NCI-H82 (cell line): ENCODE data around the gene KRTCAP3.

Source experiments
- DNase-seq: peaks from one replicate; lab custom pipeline; 2025; lab: John Stamatoyannopoulos, UW

The KRTCAP3 gene

DNA sequence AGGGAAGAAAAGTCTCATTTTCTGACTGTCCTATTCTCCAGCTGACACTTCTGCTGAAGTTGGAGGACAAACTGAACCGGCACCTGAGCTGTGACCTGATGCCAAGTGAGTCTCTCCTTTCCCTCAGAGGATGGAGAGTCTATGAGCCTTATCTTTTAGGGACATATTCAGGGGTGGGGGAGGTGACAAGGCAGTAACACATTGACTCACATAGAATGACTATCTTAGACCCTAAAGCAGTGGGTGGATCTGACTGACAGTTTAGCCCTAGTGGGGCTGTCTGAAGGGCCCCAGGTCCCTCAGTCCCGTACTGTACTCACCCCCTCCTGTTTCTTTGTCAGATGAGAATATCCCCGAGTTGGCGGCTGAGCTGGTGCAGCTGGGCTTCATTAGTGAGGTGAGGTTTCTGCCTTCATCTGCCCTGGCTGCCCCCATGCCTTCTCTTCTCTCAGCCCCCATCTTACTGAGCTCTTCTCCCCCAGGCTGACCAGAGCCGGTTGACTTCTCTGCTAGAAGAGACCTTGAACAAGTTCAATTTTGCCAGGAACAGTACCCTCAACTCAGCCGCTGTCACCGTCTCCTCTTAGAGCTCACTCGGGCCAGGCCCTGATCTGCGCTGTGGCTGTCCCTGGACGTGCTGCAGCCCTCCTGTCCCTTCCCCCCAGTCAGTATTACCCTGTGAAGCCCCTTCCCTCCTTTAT is 805 bp upstream of the KRTCAP3 start:
- no peak for DNase-seq

DNA sequence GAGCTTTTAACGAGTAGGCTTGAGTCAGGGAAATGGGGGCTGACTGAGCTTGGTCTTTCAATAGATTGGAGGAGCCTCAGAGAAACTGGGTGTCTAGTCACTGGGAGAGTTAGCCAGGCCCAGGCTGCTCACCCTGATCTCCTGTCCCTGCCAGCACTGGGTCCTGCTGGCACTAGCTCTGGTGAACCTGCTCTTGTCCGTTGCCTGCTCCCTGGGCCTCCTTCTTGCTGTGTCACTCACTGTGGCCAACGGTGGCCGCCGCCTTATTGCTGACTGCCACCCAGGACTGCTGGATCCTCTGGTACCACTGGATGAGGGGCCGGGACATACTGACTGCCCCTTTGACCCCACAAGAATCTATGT is 720 bp downstream of the KRTCAP3 start:
- no peak for DNase-seq

GRCh38 chr2:27445155-27445554 is 3.0 kb downstream of the KRTCAP3 start:
- DNase-seq, result no peak

DNA sequence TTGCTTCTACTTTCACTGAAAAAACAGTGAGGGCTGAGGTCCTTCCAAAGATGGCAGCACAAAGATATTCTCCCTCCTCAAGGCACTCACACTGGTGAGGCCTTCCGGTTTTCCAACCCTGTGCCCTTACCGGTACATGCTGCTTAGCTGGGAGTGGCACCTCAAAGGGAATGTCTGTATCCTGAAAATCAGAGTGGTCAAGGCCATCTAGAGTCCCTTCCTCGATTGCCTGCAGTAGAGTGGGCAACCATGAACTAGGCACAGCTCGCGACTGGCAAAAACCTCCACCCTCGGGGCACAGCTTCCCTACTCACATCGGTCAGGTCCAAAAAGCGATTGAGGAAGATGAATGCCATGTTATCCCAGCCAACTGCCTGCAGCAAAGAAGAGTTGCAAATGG is 3.4 kb downstream of the KRTCAP3 start:
- no peak for DNase-seq

DNA sequence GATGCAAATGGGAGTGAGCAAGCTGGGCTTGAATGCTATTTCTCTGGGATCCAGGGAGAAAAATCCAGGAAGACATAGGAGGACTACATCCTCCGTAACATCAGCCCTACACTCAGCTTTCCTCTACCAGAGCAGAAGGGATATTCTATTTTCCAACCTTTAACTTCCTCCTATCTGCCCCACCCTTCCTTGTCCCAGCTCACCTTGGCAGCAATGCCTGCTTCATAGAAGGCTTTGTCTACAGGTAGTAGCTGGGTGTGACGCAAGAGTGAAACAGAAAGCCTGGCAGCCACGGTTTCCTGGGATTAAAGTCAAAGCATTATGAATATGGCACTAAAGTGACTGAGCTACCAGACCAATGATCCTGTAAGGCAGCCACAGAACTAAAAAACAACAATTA is 3.9 kb downstream of the KRTCAP3 start:
- no peak for DNase-seq

GRCh38 chr2:27448381-27448780 is 6.2 kb downstream of the KRTCAP3 start:
- no peak for DNase-seq

- DNase-seq, result peak; percentile 81
Observed at GRCh38 chr2:27451095-27451494, 8.9 kb downstream of the KRTCAP3 start.

GRCh38 chr2:27453968-27454367 is 11.8 kb downstream of the KRTCAP3 start:
- no peak for DNase-seq

DNA sequence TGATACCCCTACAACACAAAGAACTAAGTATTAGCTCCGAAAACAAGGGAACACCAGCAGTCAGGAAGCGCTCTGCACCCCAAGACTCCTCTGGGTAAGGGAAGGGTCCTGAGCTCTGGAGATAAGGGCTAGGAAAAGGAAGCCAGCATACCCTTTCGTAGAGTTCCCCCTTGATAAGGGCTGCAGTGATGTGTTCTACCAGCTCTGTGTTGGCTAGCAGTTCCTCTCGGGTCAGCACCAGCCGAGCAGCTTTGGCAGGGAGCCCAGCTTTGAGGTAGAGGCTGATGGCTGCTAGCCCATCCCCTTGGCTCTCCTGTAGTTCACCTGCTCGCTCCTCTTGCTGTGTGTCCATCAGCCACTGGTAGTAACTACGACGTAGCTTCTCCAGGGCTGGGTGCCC is 18.9 kb downstream of the KRTCAP3 start:
- DNase-seq, result no peak

GRCh38 chr2:27464443-27464842 is 22.3 kb downstream of the KRTCAP3 start:
- DNase-seq, result no peak

DNA sequence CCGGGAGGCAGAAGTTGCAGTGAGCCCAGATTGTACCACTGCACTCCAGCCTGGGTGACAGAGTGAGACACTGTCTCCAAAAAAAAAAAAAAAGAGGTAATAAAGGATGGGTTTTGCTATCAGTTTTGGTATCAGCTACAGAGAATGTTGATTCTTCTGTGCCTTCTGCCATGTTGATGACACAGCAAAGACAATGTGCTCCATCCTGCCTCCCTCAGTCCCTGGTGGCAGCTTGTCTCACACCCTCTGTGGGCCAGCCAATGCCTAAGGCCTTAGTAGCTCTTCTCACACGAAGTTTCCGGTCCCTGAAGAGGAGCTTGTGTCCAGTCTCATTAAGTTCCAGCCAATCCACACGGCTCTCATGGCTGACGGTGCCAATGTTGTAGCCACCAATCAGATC is 29.8 kb downstream of the KRTCAP3 start:
- no peak for DNase-seq

DNA sequence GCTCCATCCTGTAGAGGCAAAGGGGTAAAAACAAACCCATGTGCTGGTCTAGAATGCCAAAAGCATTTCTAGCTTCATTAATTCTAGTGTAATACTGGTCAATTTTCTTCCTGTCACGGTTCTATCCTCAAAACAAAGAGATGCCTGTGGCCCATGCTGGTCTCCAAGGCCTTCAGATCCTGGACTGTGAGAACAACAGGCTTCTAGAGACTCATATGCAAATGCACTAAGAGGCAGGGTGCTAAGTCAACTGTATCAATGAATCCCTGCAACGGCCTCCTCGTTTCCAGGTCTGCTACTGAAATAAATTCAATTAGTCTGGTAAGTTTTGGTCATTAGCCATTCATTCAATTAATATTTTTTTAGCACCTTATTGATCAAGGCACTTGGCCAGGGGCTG is 43.3 kb downstream of the KRTCAP3 start:
- DNase-seq, result no peak

DNA sequence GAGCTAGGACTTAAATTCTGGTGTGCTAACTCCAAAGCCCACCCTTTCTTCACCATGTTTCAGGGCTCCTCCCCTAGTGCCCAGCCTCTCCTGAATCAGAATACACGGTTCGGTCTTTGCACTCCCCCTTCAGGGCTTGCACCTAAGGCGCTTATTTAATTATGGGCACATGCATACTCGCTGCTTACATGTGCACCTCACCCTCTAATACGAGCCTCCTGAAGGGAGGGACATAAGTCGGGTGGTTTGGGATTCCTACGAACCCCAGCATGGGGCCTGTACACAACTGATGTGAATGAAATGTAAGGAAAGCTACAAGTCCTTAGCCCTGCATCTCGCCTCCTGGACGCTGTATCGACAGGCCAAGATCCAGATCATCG is 46.9 kb downstream of the KRTCAP3 start:
- DNase-seq, result peak; percentile 87

DNA sequence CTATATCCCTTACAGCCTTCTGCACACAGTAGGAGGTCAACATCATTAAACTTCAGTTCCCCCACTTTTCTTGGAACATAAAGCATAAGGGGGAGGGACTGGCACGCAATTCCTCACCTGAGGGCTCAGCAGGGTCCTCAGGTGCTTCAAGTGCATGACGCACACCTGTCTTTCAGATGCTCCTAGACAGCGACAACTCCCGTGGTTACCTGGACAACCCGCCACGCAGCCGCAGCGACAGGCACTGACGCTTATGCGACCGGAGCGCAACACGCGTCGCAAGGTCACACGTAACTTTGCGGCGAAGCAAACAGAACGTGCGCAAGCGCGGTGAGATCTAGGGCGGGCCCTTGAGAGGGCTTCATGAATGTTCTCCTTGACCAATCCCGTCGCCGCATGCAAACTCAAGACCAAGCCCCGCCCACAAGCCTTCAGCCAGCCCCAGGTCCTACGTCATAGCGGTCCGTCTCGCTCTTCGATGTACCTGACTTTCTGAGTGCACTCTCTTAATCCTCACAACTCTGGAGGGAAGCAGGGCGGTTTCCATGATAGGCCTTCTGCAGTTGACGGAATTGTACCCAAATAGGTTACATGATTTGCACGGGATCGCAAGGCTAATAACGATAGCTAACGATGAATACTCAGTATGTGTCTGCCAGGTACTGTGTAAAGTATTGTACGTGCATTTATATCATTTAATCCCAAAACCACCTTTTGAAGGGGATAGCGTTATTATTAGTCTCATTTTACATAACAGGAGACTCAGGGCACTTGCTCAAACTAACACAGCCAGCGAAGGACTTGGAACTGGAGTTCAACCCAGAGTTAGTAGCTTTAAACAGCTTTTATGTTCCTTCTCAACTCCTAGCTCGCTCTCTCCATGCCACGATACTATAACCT is 47.6 kb downstream of the KRTCAP3 start, which contains the start of gene IFT172:
Gene IFT172, minus strand, starts transcription at position 246 of the 900 bp plus-strand sequence. Its CDS starts 90 bp downstream, at position 156.
- DNase-seq, result peak; percentile 100

- no peak for DNase-seq
Observed at GRCh38 chr2:27492557-27492956, 50.4 kb downstream of the KRTCAP3 start.

GRCh38 chr2:27493948-27494283 is 51.7 kb downstream of the KRTCAP3 start:
- DNase-seq, result no peak
